Measurements from ENCODE around the gene DMPK. TPM values are rescaled to one million over a fixed set of nuclear protein-coding genes. Genes with fewer than 3 reads are reported as not detected.

Gene DMPK
- total RNA-seq, 3 donors from 2014 or later = 16.0 to 25.6 (median 24.5) TPM

DNA sequence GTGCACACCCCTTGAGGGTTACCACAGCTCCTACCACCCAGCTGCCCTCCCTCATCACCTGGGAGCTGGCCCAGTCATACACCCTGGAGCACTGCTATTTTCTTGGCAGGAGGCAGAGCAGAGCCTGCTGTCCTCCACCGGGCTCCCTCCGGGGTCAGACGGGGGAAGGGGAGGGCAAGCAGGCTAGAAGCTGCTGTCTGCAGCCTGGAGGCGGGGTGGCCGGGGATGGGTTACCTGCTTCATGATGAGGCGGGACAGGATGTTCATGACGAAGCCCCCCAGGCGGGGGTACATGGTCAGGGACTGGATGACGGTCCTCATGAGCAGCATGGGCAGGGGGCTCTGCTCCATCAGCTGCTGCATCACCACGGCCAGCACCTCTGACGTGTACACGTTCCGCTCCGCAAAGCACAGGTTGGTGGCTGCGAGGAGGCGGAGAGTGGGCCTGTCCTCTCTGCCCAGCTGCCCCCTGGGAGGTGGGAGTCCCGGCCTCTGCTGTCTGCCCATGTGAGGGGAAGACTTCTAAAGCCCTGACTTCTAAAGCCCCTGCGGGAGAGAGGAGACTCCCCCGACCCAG, 35.5 kb upstream of the DMPK start:
- Histone ChIP-seq H3K9me3 (no peaks in the 10 kb centered on the region), H3K27ac (peak overlapping the region in 1 of 2 donors; percentile 32), H3K4me3 (no peak overlapping the region), H3K36me3 (peaks cover 5% of the 10 kb centered on the region), H3K4me1 (no peaks in the 10 kb centered on the region), H3K27me3 (no peaks in the 10 kb centered on the region)
- intact Hi-C loops (cut with DNase I; ENCODE audit: low total_unique reads) = no loop called here
- DNase-seq (ENCODE audit: low spot score in 2 of 2) = peak; percentile 50 to 81
- TF ChIP-seq POLR2A (IDR thresholded peaks at IDR 0.05) (no peak), POLR2AphosphoS5 (IDR thresholded peaks at IDR 0.05) (no peak)
- TF ChIP-seq, protein P1, sequence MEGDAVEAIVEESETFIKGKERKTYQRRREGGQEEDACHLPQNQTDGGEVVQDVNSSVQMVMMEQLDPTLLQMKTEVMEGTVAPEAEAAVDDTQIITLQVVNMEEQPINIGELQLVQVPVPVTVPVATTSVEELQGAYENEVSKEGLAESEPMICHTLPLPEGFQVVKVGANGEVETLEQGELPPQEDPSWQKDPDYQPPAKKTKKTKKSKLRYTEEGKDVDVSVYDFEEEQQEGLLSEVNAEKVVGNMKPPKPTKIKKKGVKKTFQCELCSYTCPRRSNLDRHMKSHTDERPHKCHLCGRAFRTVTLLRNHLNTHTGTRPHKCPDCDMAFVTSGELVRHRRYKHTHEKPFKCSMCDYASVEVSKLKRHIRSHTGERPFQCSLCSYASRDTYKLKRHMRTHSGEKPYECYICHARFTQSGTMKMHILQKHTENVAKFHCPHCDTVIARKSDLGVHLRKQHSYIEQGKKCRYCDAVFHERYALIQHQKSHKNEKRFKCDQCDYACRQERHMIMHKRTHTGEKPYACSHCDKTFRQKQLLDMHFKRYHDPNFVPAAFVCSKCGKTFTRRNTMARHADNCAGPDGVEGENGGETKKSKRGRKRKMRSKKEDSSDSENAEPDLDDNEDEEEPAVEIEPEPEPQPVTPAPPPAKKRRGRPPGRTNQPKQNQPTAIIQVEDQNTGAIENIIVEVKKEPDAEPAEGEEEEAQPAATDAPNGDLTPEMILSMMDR (IDR thresholded peaks at IDR 0.05) = no peak

DNA sequence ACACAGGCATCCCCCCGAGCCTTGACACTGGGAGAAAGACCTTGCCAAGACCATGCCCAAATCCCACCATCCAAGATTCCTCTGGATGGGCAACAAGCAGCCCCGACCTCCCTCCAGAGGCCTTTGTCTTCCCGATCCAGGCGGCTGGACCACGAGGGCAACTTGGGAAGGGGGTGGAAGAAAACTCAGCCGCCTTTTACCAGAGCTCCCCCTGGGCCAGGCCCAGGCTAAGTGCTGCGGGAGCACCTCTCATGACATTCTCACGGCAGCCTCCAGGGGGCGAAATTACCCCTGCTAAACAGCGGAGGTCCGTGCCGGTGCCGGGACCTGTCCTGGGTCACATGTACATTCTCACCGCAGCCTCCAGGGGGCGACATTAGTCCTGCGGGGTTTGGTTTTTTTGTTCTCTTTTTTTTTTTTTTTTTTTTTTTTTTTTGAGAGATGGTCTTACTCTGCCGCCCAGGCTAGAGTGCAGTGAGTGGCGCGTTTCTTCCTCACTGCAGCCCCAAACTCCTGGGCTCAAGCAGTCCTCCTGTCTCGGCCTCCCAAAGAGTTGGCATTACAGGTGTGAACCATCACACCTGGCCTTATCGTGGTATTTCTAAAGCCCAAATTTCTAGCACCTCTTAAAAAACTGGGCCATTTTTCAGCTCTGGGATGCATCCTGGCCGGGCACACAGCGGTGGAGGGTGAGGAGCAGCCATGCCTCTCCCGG, 34.9 kb upstream of the DMPK start:
- H3K36me3 ChIP-seq = no peaks in the 10 kb centered on the region
- H3K27ac ChIP-seq = peak overlapping the region in 1 of 2 donors; percentile 32
- no peak overlapping the region for H3K4me3 ChIP-seq
- TF ChIP-seq, protein P1 (IDR thresholded peaks at IDR 0.05) = peak; percentile 97 to 99 (median 98)
- peak in 2 of 3 donors; percentile 33 to 51 for TF ChIP-seq POLR2AphosphoS5 (IDR thresholded peaks at IDR 0.05)
- no peak for TF ChIP-seq POLR2A (IDR thresholded peaks at IDR 0.05)
- no peaks in the 10 kb centered on the region for H3K27me3 ChIP-seq
- H3K4me1 ChIP-seq = no peaks in the 10 kb centered on the region
- intact Hi-C loops (cut with DNase I; ENCODE audit: low total_unique reads) = no loop called here
- no peaks in the 10 kb centered on the region for H3K9me3 ChIP-seq
- DNase-seq (ENCODE audit: low spot score in 2 of 2) = peak; percentile 90 to 95

DNA sequence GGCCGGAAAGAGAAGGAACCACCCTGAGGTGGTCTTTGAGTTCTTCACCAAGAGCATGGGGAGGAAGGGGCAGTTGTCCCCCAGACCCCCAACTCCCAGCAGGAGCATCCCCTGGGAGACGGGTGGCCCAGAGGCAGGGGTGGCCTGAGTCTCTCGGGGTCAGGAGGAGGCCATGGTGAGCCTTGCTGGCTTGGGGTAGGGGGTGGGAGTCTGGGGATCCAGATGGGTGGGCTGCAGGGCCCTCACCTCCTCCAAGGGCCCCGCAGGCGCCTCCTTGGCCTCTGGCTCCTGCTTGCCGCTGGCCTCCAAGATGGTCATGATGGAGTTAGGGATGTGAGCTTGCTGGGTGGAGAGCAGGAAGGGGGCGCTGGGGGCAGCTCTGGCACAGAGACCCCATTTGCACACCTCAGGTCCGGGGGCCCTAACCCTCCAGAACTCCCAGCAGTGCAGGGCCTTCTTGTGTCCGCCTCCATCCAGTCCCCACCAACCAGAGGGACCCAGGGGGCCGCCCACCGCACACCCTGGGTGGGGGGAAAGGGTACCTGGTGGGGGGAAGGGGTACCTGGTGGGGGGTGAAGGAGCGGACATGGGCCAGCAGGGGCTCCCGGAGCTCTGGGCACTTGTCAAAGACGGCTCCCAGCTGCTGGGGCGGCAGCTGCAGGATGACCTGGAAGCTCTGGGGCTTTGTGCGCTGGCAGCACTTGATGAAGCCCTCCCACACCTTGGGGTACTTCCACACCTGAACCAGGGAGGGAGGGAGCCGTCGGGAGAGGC, 34.1 kb upstream of the DMPK start:
- H3K4me1 ChIP-seq = no peaks in the 10 kb centered on the region
- intact Hi-C loops (cut with DNase I; ENCODE audit: low total_unique reads) = no loop called here
- no peak for DNase-seq (ENCODE audit: low spot score in 2 of 2)
- peak overlapping the region in 1 of 3 donors; percentile 54 for H3K4me3 ChIP-seq
- H3K27ac ChIP-seq = no peak overlapping the region
- H3K9me3 ChIP-seq = no peaks in the 10 kb centered on the region
- no peaks in the 10 kb centered on the region for H3K27me3 ChIP-seq
- TF ChIP-seq POLR2AphosphoS5 (IDR thresholded peaks at IDR 0.05) = no peak
- no peak for TF ChIP-seq POLR2A (IDR thresholded peaks at IDR 0.05)
- TF ChIP-seq, protein P1 (IDR thresholded peaks at IDR 0.05) = no peak
- no peaks in the 10 kb centered on the region for H3K36me3 ChIP-seq

DNA sequence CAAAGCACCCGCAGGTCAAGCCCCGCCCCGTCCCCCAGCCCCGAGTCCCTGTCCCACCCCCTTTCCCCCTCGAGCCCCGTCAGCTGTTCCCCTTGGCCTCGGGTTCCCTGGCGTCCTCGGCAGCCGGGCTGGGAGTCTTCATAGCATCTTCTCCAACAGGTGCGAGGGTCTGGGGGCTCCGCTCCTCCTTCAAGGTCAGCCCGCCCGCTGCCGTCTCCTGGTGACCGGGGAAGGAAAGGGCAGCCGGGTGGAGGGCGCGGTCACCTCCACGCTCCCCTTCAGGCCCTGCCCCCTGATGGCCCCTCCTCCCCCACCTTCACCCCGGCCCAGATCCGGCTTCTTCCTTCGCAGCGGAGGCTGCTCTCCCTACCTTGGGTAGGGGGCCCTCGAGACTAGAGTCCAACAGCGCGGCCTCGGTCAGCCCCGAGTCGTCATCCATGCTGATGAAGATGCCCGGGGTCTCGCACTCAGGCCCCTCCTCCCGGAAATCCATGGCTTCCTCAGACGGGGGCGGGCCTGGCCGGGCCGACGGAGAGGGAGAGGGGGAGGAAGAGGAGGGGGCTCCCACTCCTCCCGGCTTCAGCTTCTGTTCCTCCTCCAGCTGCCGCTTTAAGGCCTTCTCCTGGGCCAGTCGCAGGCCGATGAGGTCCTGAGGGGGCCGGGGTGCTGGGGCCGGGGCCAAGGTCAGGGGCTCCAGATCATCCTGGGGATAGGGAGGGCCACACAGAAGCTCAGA, 33.4 kb upstream of the DMPK start:
- Histone ChIP-seq H3K4me3 (peak overlapping the region; percentile 24 to 54 (median 43)), H3K4me1 (no peaks in the 10 kb centered on the region), H3K36me3 (no peaks in the 10 kb centered on the region), H3K27ac (peak overlapping the region in 1 of 2 donors; percentile 32), H3K9me3 (no peaks in the 10 kb centered on the region), H3K27me3 (no peaks in the 10 kb centered on the region)
- TF ChIP-seq, protein P1 (IDR thresholded peaks at IDR 0.05) = no peak
- TF ChIP-seq POLR2A (IDR thresholded peaks at IDR 0.05) (no peak), POLR2AphosphoS5 (IDR thresholded peaks at IDR 0.05) (peak in 1 of 3 donors; percentile 14)
- intact Hi-C loops (cut with DNase I; ENCODE audit: low total_unique reads) = no loop called here
- DNase-seq (ENCODE audit: low spot score in 2 of 2) = no peak

Measured in breast epithelium (tissue), 4 donors.